K562 (cell line): ENCODE data around the gene OR6S1. TPM values are rescaled to one million over a fixed set of nuclear protein-coding genes. Genes with fewer than 3 reads are reported as not detected.

Experiments used
- ARNT ChIP-seq, 2 experiments: fragments of 450-650 bp; IDR thresholded peaks; 2 replicates each; pipeline ENCODE4 v1.6.1; 2016; ENCODE audit warnings: mild to moderate bottlenecking in 1 of 2
- CHCHD3 ChIP-seq: fragments of 250-450 bp; sonication (Bioruptor Pico); IDR thresholded peaks from 2 replicates; pipeline ENCODE4 v2.1.2; 2022; ENCODE audit warnings: mild to moderate bottlenecking
- CHD2 ChIP-seq: IDR thresholded peaks from 2 replicates; pipeline ENCODE4 v1.6.1; 2011; ENCODE audit warnings: low read depth, low read length
- DPF2 ChIP-seq: fragments of 450-650 bp; IDR thresholded peaks from 2 replicates; pipeline ENCODE4 v1.6.1; 2016
- ETS1 ChIP-seq: conservative IDR thresholded peaks from 2 replicates; pipeline ENCODE4 v1.6.1; 2011; ENCODE audit warnings: low read depth, mild to moderate bottlenecking, low read length; ENCODE audit not compliant: control insufficient read depth
- HES1 ChIP-seq: fragments of 450-650 bp; IDR thresholded peaks from 2 replicates; pipeline ENCODE4 v1.6.1; 2016; ENCODE audit warnings: low read depth, mild to moderate bottlenecking, moderate library complexity
- NCOA6 ChIP-seq: fragments of 450-650 bp; IDR thresholded peaks from 2 replicates; pipeline ENCODE4 v1.6.1; 2017; ENCODE audit warnings: mild to moderate bottlenecking
- NR2F6 ChIP-seq: fragments of 450-650 bp; formaldehyde crosslinking; IDR thresholded peaks from 2 replicates; pipeline ENCODE4 v1.4.0; 2020; ENCODE audit warnings: mild to moderate bottlenecking
- PREB ChIP-seq: sonication (generic); formaldehyde crosslinking; IDR thresholded peaks from 2 replicates; pipeline ENCODE4 v1.8.1; 2023; ENCODE audit warnings: mild to moderate bottlenecking, missing genetic modification reagents
- RAD51 ChIP-seq: fragments of 450-650 bp; IDR thresholded peaks from 2 replicates; pipeline ENCODE4 v1.7.1; 2016; ENCODE audit warnings: low read depth, mild to moderate bottlenecking, borderline replicate concordance
- RFX7 ChIP-seq: fragments of 250-450 bp; sonication (Bioruptor Pico); IDR thresholded peaks from 2 replicates; pipeline ENCODE4 v1.5.1; 2021; ENCODE audit warnings: mild to moderate bottlenecking
- SIRT6 ChIP-seq: IDR thresholded peaks from one replicate; pipeline ENCODE4 v1.6.1; 2012; ENCODE audit warnings: low read depth, mild to moderate bottlenecking, control low read depth, inconsistent platforms, low read length, moderate library complexity
- SMARCE1 ChIP-seq: fragments of 450-650 bp; IDR thresholded peaks from 2 replicates; pipeline ENCODE4 v1.7.1; 2016; ENCODE audit warnings: mild to moderate bottlenecking
- TCFL5 ChIP-seq: fragments of 250-450 bp; sonication (Bioruptor Pico); conservative IDR thresholded peaks from 2 replicates; pipeline ENCODE4 v1.6.1; 2021; ENCODE audit warnings: mild to moderate bottlenecking, moderate library complexity, matching md5 sums
- ZBTB43 ChIP-seq: sonication (generic); formaldehyde crosslinking; IDR thresholded peaks from 2 replicates; pipeline ENCODE4 v1.8.0; 2023; ENCODE audit warnings: mild to moderate bottlenecking, missing genetic modification reagents
- ZBTB49 ChIP-seq: sonication (generic); formaldehyde crosslinking; IDR thresholded peaks from 2 replicates; pipeline ENCODE4 v1.8.0; 2022; ENCODE audit warnings: missing genetic modification reagents, mild to moderate bottlenecking, borderline replicate concordance
- ZNF263 ChIP-seq: sonication (generic); formaldehyde crosslinking; IDR thresholded peaks from 2 replicates; pipeline ENCODE4 v1.8.0; 2022; ENCODE audit warnings: mild to moderate bottlenecking, missing genetic modification reagents, borderline replicate concordance
- ZNF639 ChIP-seq, 2 experiments: fragments of 200-800 bp in 1 of 2; sonication (Bioruptor generic) in 1 of 2; sonication (generic) in 1 of 2; formaldehyde crosslinking in 1 of 2; IDR thresholded peaks in 1 of 2; conservative IDR thresholded peaks in 1 of 2; 2 replicates each; pipeline versions ENCODE4 v1.5.0 to v1.6.1; 2016 to 2020; ENCODE audit warnings: missing compliant biosample characterization in 1 of 2, missing genetic modification characterization in 1 of 2, missing genetic modification reagents in 1 of 2
- ZNF644 ChIP-seq: fragments of 200-800 bp; sonication (Bioruptor generic); IDR thresholded peaks from 2 replicates; pipeline ENCODE4 v1.6.1; 2016; ENCODE audit warnings: low read depth, missing genetic modification characterization, missing compliant biosample characterization
- polyA plus RNA-seq, 8 experiments: library from polyadenylated mRNA; depleted of rRNA in 4 of 8; stranded (reverse) in 5 of 8; unstranded in 3 of 8; fragments of >200 nt; fragmentation: Nextera tagmentation in 2 of 8; fragmentation: Illumina TruSeq in 1 of 8; extraction: Ambion mirVana in 2 of 8; extraction: Trizol in 1 of 8; gene quantifications; 2 replicates each; pipeline versions ENCODE4 v1.2.1 to v1.2.3, GENCODE V29; 2011 to 2014; ENCODE audit warnings: inconsistent platforms in 1 of 8, missing spikeins in 1 of 8
- total RNA-seq, 7 experiments: library from RNA; depleted of rRNA in 6 of 7; stranded (reverse); fragments of >200 nt in 6 of 7; fragmentation: Illumina TruSeq in 2 of 7; extraction: Trizol in 2 of 7; gene quantifications; 2 replicates each; pipeline versions ENCODE4 v1.2.1 to v1.2.3, GENCODE V29; 2011 to 2021; ENCODE audit warnings: low replicate concordance in 1 of 7

OR6S1 gene
- total and polyA plus RNA-seq, 9 of the 15 experiments (the other 6 are each of a cell fraction or from before 2014, with no cell fraction given): not detected

GRCh38 chr14:20632831-20633691, 8.4 kb downstream of the OR6S1 start (continued):
- no peak for TF ChIP-seq ZNF263 (CRISPR knock-in tag)
- no peak for TF ChIP-seq NR2F6 (CRISPR knock-in tag)
- no peak for TF ChIP-seq SIRT6
- TF ChIP-seq TCFL5 (CRISPR knock-in tag): no peak
- TF ChIP-seq DPF2: no peak
- no peak for TF ChIP-seq PREB (CRISPR knock-in tag)
- no peak for TF ChIP-seq ZNF639 (CRISPR knock-in tag; conservative IDR thresholded peaks at IDR 0.05 in 1 of 2, IDR thresholded peaks at IDR 0.05 in 1 of 2)
- no peak for TF ChIP-seq RAD51
- no peak for TF ChIP-seq ZBTB43
- TF ChIP-seq SMARCE1: no peak
- TF ChIP-seq ARNT (IDR thresholded peaks at IDR 0.05): peak in 1 of 2 experiments; percentile 60; a peak in 1 of 4 replicates
- no peak for TF ChIP-seq ZBTB49 (CRISPR knock-in tag)
- no peak for TF ChIP-seq RFX7 (CRISPR knock-in tag)
- no peak for TF ChIP-seq CHCHD3
- no peak for TF ChIP-seq NCOA6
- TF ChIP-seq ETS1: no peak
- no peak for TF ChIP-seq HES1
- no peak for TF ChIP-seq ZNF644 (tag)
- TF ChIP-seq CHD2: 0 out of 2 replicates have a peak, but pooled peaks have one; percentile 12
